RPMI8226 (cell line): Measurements from ENCODE around the gene MICU2.

ENCODE experiments used
- DNase-seq: peaks from one replicate; pipeline ENCODE4 v3.0.0-alpha.2; 2015

MICU2 gene, protein sequence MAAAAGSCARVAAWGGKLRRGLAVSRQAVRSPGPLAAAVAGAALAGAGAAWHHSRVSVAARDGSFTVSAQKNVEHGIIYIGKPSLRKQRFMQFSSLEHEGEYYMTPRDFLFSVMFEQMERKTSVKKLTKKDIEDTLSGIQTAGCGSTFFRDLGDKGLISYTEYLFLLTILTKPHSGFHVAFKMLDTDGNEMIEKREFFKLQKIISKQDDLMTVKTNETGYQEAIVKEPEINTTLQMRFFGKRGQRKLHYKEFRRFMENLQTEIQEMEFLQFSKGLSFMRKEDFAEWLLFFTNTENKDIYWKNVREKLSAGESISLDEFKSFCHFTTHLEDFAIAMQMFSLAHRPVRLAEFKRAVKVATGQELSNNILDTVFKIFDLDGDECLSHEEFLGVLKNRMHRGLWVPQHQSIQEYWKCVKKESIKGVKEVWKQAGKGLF

DNA sequence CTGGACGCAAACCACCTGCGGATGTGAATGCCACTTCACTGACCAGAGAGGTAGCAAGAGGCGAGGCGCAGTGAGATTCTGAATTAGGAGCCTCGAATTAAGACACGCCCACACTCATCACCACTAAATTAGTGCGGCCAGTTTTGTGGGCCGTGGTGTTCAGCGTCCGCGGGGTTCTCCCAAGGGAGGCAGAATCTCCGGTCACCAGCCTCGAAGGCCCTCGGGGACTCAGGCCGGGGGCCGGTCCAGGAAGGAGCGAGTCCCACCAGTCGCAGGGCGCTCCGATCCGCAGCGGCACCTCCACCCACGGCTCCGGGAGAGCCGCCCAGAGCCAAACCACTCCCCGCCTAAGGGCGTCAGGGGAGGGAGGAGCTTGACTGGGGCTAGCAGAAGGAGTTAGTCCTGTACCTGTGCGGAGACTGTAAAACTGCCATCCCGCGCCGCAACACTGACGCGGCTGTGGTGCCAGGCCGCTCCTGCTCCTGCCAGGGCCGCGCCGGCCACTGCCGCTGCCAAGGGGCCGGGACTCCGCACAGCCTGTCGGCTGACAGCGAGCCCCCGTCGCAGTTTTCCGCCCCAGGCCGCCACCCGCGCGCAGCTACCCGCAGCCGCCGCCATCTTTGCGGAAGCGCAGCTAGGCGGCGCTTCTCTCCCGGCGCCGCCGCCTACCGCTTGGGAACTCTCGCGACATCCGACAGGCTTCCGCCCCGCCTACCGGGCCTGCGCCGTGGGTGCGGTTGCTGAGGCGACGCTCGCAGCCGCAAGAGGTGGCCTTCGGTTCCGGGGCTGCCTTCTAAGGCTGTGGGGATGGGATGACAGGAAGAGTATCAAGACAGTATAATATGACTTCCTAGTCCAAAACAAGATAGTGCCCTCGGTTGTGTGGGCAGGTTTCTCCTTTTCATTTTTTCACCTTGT lies at the start of gene MICU2:
MICU2 (minus strand) TSS at position 640 of the 918 bp plus-strand sequence; CDS start at position 618, 22 bp downstream.
- DNase-seq, result peak; percentile 93

DNA sequence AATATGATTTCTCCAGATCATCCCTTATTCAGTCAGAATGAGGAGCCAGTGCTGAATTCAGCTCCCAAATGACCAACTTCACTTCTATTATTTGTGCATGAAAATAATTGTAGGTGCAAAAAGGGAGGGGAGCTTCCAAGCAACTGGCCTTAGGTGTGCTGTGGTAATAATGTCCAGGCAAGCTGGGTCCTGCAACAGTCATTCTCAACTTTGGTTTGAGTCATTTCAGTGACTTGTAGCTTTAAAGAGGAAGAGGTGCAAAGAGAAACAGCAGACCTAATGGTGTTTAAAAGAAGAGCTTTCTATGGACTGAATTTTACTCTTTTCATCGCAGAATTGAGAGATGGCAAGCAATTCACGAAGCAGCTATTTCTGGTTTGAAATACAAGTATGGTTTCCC lies 37.7 kb upstream of the MICU2 start:
- no peak for DNase-seq

DNA sequence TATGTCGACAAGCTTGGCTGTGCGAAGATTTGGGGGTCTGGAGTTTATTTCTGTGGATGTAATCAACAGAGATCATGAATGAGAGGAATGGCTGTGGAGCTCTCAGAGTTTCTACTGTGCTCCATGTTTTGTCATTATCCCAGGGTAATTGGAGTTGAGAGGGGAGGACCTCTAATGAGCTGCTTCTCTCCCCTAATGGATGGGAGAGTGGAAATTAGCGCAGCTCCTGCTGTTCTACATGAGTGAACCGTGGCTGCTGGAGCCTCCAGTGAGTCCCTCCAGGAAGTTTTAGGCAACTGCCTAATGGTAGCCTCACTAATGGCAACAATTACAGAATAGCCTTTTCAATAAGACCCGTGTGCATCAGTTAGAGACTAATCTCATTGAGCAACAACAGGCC lies 35.6 kb upstream of the MICU2 start:
- no peak for DNase-seq

DNA sequence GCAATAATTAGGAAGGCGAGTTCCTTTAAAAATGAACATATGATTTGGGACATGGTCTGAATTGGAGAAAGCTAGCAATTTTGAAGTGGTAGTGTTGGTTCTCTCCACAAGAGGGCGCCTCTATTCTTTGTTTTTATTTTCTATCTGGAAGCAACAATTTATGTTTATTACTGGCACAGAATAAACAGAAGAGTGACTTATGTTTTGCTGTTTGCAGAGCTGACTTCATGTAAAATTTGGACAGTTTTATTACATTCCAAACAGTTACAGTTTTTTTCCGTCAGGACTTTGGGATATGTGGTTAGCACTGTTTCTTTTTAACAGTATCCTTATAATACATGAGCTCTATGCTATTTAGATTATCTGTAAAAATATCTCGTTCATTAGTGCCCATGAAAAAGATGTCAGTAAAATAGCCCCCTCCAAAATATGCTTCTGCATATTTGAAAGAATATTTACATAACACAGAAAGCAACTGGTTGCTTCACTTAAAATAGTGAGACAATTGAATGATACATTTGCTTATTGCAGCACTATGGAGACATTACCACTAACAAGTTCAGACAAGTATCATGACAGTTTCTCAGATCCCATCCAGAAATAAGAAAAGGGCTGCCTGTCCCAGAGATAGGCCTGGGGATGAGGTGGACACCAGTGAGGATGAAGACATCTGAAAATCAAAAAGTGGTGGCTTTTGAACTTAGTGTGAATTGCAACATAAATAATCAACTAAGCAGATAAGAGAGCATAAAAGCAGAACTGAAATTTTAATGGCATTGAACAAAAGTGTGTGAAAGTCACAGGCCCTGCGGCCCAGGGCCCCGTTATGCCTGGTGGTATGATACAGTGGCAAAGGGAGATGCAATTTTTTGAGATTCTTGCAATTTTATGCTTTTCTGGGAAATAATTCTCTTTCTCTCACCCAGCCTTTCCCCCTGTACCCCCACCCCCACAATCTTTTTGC lies 34.6 kb upstream of the MICU2 start:
- DNase-seq, result peak; percentile 9

DNA sequence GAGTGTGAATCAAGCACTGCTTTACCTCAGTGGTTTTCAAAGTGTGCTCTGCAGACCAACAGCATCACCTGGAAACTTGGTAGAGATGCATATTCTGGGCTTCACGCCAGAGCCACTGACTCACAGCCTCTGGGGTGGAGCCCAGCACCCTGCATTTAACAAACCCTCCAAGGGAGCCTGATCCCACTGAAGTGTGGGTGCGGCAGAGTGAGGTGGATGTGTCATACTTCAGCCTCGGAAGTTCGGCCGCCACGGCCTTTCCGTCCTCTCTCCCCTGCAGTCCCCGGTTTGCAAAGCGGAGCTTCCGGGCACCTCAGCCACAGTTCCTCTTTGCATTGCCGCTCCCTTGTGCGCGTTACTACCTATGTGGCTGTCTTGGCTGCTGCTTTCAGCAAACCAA lies 33.3 kb upstream of the MICU2 start:
- DNase-seq, result peak; percentile 95

DNA sequence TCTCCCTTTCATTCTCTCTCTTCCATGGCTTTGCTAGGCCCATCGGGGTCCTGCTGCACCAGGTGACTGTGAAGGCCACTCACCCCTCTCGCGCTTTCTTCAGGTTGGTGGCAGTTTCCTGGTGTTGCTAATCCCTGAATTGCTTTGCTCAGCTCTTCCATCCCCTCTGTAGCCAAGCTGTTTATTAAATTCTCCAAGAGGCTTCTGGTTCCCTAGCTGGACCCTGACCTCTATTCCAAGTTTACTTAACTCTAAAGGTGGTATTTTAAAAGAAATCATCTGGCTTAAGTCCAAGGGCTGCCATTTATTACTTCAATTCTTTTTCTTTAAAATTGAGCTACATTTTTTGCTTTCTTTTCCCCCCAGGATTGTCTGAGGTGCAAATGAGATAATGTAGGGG lies 32.7 kb upstream of the MICU2 start:
- DNase-seq, result peak; percentile 18

DNA sequence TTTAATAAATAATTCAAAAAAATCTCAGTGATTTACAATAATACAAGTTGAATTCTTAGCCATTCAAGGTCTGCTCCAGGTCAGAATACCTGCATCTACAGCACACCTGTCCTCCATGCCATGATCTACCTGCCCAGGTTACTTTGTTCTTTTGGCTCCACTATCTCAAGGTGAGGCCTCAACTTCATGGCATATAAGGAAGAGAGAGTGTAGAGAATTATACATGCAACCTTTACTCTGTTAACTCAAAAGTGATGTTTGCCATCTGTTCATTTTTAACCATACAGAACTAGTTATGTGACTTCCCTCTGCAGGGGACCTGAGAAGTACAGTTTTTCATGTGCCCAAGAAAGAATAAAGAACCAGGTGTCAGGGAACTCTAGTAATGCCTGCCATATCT lies 28.2 kb upstream of the MICU2 start:
- no peak for DNase-seq

DNA sequence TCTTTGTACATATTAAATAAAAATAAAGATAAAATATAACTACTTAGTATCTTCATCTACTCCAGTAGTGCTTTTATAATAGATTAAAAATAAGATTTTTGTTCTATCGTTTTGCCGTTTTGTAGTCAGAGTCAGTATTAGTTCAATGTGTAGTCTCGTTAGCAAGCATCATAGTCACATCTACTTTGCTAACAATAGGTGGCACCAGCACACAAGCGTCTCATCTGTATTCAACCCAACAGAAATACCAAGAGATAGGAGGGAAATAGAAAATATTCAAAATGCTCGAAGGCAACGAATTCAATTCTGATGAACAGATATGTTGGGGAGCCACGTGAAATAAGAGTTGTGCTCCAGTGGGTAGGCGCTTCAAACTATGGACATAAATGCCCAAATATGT lies 21.4 kb upstream of the MICU2 start:
- peak; percentile 59 for DNase-seq

DNA sequence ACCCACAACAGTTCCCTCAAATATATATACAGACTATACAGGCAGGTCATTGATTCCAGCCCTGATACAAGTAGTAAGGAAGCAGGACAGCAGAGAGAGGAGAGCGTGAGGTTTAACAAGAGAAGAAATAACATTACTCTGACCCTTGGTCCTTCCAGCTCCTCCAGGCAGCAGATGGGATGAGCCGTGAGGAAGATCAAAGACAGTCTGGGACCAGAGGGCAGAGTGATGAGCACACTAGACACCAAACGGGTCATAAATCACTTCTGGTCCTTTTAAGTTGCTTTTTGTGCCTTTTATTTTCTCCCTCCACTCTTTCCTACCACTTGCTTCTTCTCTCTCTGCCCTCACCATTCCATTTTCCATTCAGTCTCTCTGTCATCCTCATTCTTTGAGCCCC lies 16.9 kb upstream of the MICU2 start:
- no peak for DNase-seq

DNA sequence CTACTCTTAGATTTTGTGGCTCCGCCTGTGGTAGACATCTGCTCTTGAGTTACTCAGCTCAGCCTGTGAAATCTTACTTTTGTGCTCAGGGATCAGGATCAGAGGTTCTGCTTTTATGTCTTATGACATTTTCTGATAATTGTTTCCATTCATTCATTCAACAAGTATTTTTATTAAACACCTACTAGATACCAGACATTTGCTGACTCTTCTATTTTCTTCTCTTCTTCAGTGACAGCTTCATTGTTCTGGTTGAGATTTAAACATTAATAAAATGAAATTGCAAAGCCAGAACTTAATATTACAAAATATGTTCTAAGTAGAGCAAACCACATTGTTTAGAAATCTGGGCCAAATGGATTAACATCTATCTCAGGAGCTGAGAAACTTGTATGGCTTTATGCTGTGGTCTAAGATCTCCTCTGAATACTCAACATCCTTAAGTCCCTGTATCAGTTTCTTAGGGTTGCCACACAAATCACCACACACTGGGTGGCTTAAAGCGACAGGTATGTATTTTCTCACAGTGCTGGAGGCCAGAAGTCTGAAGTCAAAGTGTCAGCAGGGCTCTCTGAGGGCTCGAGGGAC lies 15.8 kb upstream of the MICU2 start:
- no peak for DNase-seq

DNA sequence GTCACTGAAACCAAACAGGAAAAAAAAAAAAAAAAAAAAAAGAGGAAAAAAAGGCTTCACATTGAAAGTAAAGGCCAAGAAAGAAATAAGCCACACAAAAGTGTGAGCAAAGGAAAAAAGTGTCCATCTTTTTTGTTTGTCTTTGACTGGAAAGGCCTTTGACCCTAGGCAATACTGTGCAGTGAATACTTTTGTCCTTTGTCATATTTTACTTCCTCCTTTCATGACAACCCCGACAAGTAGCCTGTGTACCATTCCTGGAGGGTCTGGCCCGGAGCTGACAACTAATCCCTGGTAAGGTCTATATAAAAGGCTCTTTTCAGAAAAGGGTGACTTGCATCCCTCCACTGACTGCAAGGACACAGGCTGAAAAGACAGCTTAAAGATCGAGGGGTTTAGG lies 12.9 kb upstream of the MICU2 start:
- no peak for DNase-seq

DNA sequence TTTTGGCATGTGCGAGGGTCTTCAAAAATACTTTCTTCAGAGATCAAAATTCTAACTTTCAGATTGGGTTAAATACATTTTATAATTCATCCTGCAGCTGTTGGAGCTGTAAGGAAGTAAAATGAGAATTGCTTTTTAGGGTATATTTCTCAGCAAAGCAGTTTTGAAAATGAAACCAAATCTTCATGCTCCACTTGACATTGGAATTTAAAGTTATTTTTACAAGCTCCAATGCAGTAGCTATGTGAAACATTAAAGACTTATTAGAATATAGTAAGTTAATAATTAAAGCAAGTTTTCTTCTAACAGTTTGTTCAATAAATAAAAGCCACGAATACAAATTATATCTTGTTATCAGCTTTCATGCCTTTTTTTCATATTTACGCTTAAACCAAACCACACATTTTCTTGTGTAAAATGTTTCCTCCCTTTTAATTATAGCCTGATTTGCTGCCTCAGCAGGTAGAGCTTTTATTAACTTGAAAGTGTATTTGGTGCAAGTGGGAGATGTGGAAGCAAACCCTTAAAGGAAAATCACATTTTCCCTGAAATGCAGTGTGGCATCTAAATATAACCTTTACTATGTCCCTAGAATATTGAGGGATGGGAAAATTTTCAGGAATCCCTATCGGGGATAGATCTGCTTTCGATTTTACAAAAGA lies 12.4 kb upstream of the MICU2 start:
- DNase-seq, result no peak

DNA sequence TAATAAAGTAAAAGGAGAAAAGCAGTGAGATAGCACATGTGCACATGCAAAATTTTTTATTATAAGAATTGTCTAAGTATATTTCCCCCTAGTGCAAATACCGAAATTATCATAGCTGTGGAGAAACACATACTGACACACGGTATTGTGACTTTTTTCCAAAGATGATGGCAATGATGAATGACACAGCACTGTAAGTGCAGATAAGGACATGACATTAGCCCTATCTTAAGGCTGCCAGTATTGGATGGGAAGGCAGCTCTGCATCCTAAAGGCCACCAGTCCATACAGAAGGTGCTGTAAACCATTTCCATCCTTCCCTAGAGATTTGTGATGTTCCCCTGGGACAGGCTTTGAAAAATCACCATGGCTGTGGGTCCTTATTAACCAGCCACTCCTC lies 11.5 kb upstream of the MICU2 start:
- DNase-seq, result no peak

DNA sequence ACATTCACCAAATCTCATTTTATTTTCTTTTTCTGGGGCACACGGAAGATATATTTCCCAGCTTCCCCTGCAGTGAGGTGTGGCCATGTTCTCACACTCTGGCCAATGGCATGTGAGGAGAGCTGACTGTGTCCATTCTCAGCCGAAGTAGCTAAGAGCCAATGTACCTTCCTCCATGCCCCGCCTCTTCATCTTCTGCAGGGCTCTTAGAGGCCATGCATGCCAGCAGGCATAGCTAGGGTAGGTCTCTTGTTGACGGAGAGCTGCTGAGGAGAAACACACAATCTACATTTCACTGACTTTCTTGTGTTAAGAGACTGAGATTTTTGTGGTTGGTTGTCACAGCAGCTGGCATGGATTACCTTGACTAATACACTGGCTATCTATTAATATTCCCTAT lies 9.8 kb upstream of the MICU2 start:
- no peak for DNase-seq

DNA sequence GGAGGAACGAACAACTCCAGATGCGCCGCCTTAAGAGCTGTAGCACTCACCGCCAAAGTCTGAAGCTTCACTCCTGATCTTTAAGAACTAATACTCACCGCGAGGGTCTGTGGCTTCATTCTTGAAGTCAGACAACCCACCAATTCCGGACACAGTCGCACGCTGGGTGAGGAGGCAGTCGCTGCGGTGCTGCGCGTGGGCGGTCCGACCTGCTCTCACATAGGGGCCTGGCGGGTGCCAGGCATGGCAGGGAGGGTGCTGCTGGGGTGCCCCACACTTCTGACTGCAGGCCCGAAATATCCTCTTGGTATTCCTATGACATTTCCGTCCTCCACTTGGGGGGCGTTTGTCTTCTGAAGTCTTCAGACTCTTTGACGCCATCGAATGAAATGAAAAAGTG lies 7.4 kb upstream of the MICU2 start:
- DNase-seq, result no peak

DNA sequence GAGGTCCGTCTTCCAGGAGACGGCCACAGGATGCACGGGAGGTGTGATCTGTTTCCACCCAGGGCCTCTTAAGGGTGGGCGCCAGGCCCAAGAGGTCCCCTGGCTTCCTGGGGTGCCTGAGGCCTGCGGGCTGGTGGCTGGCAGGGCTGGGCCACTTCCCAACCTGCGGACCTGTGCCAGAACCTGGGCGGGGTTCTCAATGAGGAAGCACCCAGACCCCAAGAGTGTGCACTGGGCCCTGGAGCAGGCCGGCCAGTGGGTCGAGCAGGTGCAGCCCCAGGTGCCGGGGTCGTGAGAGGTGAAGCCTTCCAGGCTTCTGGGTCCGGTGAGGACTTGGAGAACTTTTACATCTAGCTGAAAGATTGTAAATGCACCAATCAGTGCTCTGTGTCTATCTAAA lies 6.7 kb upstream of the MICU2 start:
- DNase-seq, result no peak

DNA sequence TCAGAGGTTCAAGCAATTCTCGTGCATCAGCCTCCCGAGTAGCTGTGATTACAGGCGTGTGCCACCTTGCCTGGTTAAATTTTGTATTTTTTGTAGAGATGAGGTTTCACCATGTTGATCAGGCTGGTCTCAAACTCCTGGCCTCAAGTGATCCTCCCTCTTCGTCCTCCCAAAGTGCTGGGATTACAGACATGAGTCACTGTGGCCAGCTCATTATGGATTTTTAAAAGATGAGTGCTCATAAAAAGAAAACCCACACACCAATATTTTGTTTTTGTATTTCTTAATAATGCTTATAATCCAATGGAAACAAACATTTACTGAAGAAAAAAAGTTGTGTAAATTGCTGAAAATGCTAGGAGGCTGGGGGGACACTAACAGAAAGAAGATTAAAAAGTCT lies 5.0 kb upstream of the MICU2 start:
- DNase-seq, result no peak

DNA sequence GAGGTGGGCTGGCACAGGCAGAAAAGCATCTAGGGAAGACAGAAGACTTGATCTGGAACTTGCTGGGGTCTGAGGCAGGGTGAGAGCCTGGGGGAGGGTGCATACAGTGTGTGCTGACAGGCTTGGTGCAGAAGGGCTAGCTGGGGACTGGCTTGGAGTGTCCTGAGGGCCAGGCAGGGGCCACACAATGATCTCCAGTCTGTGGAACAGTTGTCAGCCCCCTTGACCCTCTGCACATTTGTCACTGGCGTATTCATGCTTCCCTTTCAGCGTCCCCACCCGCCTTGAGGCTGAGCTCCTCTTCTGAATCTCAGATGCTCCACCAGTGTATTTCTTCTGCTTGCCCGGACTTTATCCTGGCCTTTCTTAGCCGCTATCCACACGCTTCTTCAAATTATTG lies 2.8 kb upstream of the MICU2 start:
- no peak for DNase-seq

DNA sequence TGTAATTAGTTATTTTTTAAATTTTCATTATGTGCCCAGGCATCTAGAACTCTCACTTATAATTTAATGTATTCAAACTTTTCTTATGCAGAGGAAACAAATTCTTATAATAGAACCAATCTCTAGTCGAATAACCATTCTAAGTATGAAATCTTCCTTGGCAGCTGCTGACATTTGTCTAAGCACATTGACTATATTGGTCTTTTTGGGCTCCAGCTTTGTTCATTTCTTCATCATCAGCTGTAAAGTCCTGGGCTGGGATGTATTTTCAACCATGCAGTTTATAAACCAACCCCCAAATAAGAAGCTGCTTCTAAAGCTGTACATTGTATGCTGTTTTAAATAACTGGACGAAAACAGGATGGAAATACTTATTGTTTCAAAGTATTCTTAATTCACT lies 2.3 kb upstream of the MICU2 start:
- no peak for DNase-seq

DNA sequence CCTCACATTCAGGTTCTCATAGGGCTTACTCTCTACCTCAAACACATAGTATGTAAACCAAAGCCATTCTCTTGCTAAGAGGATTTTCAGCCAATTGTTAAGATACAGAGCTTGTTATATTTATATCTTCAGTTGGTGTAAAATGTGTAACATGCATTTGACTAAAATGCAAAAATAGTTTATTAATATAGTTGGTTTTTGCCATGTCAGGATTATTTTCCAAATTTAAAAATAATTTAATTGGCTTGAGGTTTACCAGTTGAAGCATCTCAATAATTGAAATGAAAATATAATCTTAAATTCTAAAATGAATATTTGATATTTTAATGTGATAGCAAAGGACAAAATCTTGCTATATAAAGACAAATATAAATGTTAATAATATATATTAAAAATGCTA lies 7.2 kb downstream of the MICU2 start:
- DNase-seq, result no peak

DNA sequence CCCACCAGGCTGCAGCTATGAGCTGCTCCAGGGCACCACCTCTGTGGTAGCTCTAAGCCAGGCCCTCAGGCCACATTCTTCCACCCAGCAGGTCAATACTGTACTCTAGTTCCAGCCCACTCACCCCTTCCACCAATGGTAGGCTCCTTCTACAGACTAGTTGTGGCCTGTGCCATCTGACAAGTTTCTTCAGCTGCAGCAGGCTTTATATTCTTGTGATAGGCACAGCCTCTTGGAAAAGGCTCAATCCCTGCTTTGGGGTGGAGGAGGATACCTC lies 8.5 kb downstream of the MICU2 start:
- DNase-seq, result no peak
